GM12878 (cell line): ENCODE data around the gene GGACT. TPM values are rescaled to one million over a fixed set of nuclear protein-coding genes. Genes with fewer than 3 reads are reported as not detected.

ENCODE experiments used
- CBX3 ChIP-seq: fragments of 200-600 bp; sonication (generic); IDR thresholded peaks from 2 replicates; pipeline ENCODE4 v1.6.1; 2016; ENCODE audit warnings: low read depth, borderline replicate concordance
- CEBPB ChIP-seq, 2 experiments: fragments of 150-350 bp in 1 of 2; IDR thresholded peaks; 2 replicates each; pipeline ENCODE4 v1.6.1; 2012 to 2014; ENCODE audit warnings: low read depth in 2 of 2, low read length in 2 of 2, borderline replicate concordance in 1 of 2, inconsistent platforms in 1 of 2
- CTCF ChIP-seq, 3 experiments: IDR thresholded peaks in 2 of 3; conservative IDR thresholded peaks in 1 of 3; 2 replicates each; pipeline ENCODE4 v1.5.1; 2011; ENCODE audit warnings: low read depth in 3 of 3, low read length in 3 of 3, mild to moderate bottlenecking in 3 of 3, control low read depth in 2 of 3, moderate library complexity in 2 of 3, inconsistent platforms in 1 of 3, mixed read lengths in 1 of 3; ENCODE audit not compliant: control insufficient read depth in 2 of 3, insufficient read depth in 1 of 3; ENCODE audit errors: extremely low read depth in 1 of 3
- KAT2A ChIP-seq: conservative IDR thresholded peaks from 2 replicates; pipeline ENCODE4 v1.6.1; 2011; ENCODE audit warnings: low read depth, low read length; ENCODE audit not compliant: control insufficient read depth
- NKRF ChIP-seq: fragments of 450-650 bp; conservative IDR thresholded peaks from 2 replicates; pipeline ENCODE4 v1.6.1; 2017; ENCODE audit warnings: mild to moderate bottlenecking, moderate library complexity
- RFX5 ChIP-seq: IDR thresholded peaks from 2 replicates; pipeline ENCODE4 v1.6.1; 2011; ENCODE audit warnings: low read depth, low read length, improper control_type of control experiment
- WRNIP1 ChIP-seq: IDR thresholded peaks from 2 replicates; pipeline ENCODE4 v1.6.1; 2011; ENCODE audit warnings: low read depth, low read length, improper control_type of control experiment, borderline replicate concordance
- ZNF687 ChIP-seq: fragments of 450-650 bp; IDR thresholded peaks from 2 replicates; pipeline ENCODE4 v1.6.1; 2017; ENCODE audit warnings: mild to moderate bottlenecking, moderate library complexity
- polyA plus RNA-seq, 11 experiments: library from polyadenylated mRNA; depleted of rRNA in 4 of 11; unstranded in 6 of 11; stranded (reverse) in 5 of 11; fragments of >200 nt; fragmentation: Nextera tagmentation in 4 of 11; fragmentation: Illumina TruSeq in 1 of 11; extraction: Ambion mirVana in 4 of 11; extraction: Trizol in 1 of 11; gene quantifications; 1 replicate in 1 of 11; 2 replicates in 10 of 11; pipeline versions ENCODE4 v1.2.1 to v1.2.3, GENCODE V29; 2011 to 2016; ENCODE audit warnings: inconsistent platforms in 2 of 11, missing spikeins in 2 of 11, low read depth in 1 of 11
- total RNA-seq, 4 experiments: library from RNA; depleted of rRNA in 3 of 4; stranded (reverse); fragments of >200 nt in 3 of 4; fragmentation: Illumina TruSeq in 1 of 4; extraction: Trizol in 1 of 4; gene quantifications; 2 replicates each; pipeline versions ENCODE4 v1.2.1 to v1.2.3, GENCODE V29; 2013 to 2021

GGACT gene
- total and polyA plus RNA-seq, 10 of the 15 experiments (the other 5 are each of a cell fraction or from before 2014, with no cell fraction given): 0.61 to 8.8 (median 4.2) TPM

- TF ChIP-seq ZNF687 (no peak), CEBPB (IDR thresholded peaks at IDR 0.05; ENCODE audit: borderline replicate concordance in 1 of 2, low read depth in 2 of 2, low read length in 2 of 2) (no peak), WRNIP1 (no peak), KAT2A (no peak), RFX5 (no peak), CTCF (IDR thresholded peaks at IDR 0.05 in 2 of 3, conservative IDR thresholded peaks at IDR 0.05 in 1 of 3; ENCODE audit: control insufficient read depth in 2 of 3, extremely low read depth in 1 of 3, insufficient read depth in 1 of 3, low read depth in 3 of 3, low read length in 3 of 3) (no peak), CBX3 (no peak), NKRF (no peak)
Observed at GRCh38 chr13:100541897-100542825, 46.4 kb downstream of the GGACT start (continued).
